GM18520 (cell line): Measurements from ENCODE around the gene USP44.

Source experiments
- ATAC-seq: cut with Tn5 transposase; IDR thresholded peaks from one replicate; pipeline ENCODE4 v1.9.1; 2021; ENCODE audit not compliant: unreplicated experiment

USP44 gene

DNA sequence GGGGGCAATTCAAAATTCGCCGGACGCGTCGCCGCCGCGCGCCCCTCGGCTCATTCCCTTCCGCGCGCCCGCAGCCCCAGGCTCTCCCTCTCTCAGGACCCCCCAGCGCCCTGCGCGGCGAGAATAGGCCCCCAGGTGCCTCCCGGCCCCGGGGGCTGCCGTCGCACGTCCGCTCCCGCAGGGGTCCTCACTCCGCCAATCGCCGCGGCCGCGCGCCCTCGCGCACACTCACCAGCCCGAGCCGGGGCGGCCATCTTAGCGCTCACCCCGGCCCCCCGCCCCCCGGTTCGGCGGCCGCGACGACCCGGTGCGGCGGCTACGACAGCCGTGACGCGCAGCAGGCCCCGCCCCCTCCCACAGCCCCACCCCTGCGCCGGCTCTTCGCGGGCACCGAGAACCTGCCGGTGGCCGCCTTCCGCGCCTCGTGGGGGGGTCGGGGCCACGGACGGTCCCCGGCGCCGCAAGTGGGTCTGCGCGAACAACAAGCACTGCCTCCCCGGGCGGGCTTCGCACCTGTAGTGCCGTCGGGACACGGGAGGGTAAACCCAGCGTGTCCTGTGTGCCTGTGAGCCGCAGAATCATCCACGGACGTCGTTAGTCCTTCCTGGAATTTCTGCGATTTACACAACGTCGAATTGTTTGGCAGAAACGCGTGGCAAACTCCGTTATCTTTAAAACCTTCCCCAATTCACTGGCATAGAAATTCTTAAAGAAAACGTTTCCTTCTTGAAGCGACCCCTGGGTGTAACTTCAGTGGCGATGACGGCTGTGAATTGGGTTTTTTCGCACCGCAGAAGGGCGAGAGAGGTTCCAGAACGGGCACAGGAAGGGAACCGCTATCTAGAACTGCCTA, 2.5 kb downstream of the USP44 start:
- no peak for ATAC-seq

DNA sequence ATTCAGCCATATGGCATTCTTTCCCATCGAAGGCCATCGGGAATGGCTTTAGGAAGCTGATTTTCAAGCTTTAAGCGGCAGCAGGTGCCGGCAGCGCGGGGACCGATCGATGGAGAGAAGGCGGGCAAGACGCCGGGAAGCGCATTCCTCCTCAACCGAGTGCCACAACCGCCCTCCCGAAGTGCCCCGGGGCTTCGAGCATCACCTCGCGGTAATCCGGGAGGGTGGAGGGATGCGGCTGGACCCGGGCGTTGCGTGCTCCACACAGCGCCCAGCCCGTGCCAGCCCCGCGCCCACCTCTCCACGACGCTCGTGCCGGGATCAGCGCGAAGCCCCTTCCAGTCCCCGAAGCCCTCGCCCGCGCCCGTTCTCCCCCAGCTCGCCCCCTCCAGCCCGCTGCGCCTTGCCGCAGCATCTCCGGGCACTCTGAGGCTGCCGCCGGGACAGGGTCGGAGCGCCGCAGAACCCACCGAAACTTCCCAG, 3.2 kb downstream of the USP44 start:
- ATAC-seq = no peak

GRCh38 chr12:95547522-95548055, 3.7 kb downstream of the USP44 start:
- no peak for ATAC-seq

- no peak for ATAC-seq
Measured at GRCh38 chr12:95546491-95546813, 4.8 kb downstream of the USP44 start.

GRCh38 chr12:95545731-95546490, 5.4 kb downstream of the USP44 start:
- ATAC-seq = no peak

DNA sequence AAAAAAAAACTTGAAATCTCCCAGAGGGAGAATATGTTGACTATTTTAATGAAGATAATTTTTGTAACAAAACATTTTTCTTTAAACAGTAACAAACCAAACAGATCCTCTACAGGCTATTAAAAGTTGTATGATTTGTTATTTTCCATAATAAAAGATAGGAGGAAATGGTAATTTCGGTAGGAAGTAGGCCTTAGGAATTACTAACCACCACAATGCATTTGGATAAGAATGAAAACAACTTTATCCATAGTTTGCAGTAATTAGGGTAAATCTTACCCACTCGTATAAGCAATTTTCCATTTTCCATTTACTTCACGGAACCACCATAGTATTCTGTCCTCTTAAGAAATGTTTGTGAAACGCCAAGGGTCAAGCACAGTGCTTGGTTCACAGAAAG, 6.0 kb downstream of the USP44 start:
- ATAC-seq = no peak

GRCh38 chr12:95544756-95545155, 6.5 kb downstream of the USP44 start:
- no peak for ATAC-seq

GRCh38 chr12:95543305-95543704, 8.0 kb downstream of the USP44 start:
- ATAC-seq = no peak

- ATAC-seq = no peak
Measured at GRCh38 chr12:95541436-95541835, 9.8 kb downstream of the USP44 start.

DNA sequence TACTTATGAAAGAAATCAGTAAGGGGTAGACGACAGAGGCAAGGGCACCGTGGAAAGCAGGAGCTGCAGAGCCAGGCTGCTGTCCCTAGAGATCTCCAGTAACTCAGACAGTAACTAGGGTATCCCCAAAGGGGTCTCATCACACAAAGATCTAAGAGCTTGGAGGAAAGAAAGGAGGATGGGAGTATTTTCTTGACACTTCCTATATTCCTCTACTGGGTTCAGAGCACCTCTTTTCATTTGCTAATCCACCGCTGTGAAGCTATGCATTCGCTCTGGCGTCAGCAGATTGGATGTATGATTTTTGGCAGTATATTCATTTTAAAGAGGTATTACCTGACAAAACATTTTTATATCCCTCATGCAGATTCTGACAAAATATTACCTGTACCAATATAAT, 12.6 kb downstream of the USP44 start:
- ATAC-seq = no peak

DNA sequence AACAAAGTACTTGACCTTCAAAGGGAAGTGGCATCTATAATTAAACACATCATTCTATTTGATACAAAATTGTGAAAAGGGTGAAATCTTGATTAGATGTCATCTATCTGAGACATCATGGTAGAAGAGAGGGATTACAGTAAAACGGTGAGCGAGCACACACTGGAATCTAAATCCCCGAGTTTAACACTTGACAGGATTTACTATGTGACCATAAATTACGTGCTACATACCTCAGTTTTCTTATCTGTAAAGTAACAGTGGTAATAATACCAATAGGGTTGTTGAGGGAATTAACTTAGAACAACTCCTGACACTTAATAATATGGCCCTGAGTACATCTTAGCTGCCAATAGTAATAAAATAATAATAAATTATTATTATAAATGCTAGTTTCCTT, 13.3 kb downstream of the USP44 start:
- ATAC-seq = no peak

- no peak for ATAC-seq
Measured at GRCh38 chr12:95533985-95534384, 17.3 kb downstream of the USP44 start.

DNA sequence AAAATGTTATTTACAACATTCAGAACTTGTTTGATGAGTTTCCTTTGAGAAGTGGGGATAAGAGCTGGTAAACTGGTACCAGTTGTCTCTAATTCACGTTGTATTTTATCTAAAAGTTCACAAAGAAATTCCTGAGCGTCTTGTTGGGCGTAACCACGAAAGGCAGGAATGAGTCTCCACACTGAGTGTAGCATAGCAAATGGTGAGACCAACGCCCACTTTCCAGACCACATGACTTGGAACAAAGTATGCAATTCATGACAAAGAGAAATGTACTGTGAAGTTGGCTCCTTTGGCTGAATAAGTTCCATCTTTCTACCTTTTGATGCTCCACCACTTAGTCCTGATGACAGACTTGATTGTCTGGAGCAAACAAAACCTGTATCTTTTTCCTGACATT, 18.4 kb downstream of the USP44 start:
- ATAC-seq = no peak

- ATAC-seq = no peak
Measured at GRCh38 chr12:95529693-95530225, 21.5 kb downstream of the USP44 start.

DNA sequence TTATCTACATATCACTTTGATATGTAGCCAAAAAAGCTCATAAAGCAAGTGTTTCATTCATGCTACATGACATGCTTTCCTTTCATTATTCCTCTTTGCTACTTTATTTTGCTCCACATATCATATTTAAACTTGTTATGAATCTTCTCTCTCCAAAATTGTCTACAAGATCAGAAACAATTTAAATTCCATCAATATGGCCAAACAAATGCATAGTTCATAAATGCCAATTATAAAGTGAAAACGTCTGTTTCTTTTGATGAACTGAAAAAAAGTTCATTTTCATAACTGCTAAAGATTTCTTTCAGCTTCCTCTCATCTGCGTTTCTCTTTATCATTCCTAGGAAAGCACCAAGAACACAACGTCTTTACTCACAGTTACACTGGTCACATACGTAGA, 22.8 kb downstream of the USP44 start:
- no peak for ATAC-seq

DNA sequence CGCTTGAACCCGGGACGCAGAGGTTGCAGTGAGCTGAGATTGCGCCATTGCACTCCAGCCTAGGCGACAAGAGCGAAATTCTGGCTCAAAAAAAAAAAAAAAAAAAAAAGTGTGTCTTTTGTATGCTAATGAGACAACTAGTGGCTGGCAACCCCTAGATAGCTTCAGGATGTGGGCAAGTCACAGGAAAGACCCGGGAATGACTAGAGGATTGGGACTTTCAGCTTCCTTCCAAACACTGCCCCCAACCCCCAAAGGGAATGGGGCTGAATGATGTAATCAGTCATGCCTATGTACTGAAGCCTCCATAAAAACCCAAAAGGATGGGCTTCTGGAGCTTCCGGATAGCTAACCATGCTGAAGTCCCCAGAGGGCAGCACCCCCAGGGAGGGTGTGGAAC, 28.6 kb downstream of the USP44 start:
- no peak for ATAC-seq

DNA sequence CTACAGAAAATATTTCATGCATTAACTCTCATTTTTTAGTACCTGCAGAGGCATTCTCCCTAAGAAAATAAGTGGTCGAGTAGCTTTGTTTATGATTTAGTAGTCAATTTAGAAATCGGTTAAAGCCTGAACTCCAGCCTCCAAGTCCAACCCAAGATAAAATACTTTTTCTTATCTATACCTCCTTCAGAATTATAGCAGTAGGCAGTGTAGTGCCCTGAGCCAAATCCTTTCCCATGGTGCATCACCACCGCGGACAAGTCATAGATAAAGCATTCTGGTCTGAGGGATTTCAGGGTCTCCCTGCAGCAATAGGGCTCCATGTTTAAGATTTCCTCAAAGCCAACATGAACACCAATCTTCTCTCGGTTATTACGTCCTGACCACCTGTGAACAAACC, 30.5 kb downstream of the USP44 start:
- no peak for ATAC-seq

GRCh38 chr12:95518944-95519343, 32.3 kb downstream of the USP44 start:
- no peak for ATAC-seq

GRCh38 chr12:95517246-95517645, 34.0 kb downstream of the USP44 start:
- no peak for ATAC-seq

- ATAC-seq = no peak
Measured at GRCh38 chr12:95516757-95517156, 34.5 kb downstream of the USP44 start.

DNA sequence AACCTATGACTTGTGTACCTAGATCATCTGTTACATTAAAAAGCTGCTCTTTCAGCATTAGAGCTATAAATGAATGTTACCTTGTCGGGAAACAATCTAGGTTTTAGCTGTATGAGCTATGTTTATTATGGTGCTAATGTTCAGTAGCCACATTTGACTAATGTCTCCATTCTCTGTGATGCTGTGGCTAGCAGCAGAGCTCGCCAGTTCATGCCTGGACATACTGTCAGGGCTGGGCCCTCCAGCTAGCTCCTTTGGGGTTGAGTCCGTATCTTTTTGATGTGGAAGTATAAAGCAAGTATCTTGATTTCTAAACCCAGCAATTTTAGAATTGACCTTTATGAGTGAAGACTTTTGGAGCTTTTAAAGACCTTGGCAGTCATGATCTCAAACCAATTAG, 36.1 kb downstream of the USP44 start:
- ATAC-seq = no peak

GRCh38 chr12:95513599-95513998, 37.7 kb downstream of the USP44 start:
- no peak for ATAC-seq
